ENCODE results near the gene GPC6.
"Not testable (repeated sequence)": the region's sequence is repeated elsewhere in the genome, so short reads cannot be mapped to it uniquely, and the experiment has no call there.

Gene GPC6

DNA sequence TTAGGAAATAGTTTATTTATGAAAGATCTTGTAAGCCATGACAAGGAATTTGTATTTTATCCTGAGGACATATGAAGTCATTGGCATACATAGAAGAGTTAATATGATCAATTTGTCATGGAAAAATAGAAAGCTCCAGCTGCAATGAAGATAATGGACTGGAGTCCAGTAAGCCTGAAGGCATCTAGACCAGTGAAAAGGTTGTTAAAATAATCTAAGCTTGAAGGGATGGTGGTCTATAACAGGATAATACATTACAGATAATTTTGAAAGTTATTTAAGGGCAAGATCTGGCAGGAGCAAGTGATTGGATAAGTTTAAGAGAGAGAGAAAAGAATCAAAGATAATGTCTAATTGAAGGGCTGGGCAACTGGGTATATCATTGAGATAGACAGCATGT lies 224.2 kb downstream of the GPC6 start:
- no peak for DNase-seq

DNA sequence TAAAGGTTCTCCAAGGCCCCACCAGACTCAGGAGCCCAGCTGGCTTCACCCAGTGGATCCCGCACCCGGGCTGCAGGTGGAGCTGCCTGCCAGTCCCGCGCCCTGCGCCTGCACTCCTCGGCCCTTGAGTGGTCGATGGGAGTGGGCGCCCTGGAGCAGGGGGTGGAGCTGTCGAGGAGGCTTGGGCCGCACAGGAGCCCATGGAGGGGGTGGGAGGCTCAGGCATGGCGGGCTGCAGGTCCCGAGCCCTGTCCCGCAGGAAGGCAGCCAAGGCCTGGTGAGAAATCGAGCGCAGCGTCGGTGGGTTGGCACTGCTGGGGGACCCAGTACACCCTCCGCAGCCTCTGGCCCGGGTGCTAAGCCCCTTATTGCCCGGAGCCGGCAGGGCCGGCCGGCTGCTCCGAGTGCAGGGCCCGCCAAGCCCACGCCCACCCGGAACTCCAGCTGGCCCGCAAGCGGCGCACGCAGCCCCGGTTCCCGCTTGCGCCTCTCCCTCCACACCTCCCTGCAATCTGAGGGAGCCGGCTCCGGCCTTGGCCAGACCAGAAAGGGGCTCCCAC lies 228.1 kb downstream of the GPC6 start:
- not testable (repeated sequence) for DNase-seq

DNA sequence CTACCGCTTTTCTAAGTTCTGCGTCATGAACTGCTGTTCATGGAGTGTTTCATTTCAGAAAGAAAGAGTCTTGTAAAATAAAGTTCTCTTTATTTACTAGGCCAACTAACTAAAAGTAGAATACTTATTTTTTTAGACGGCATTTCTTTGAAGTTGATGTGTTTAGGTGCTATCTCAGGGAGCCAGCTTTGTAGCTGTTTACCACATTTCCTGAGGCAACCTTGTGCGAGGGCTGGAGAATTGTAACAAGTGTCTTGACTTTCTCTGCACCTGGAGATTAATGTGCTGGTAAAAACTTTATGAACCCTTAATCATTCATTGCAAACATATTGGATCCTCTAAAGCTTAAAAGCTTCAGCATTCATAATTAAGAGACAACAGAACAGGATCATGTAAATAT lies 229.3 kb downstream of the GPC6 start:
- DNase-seq = no peak

DNA sequence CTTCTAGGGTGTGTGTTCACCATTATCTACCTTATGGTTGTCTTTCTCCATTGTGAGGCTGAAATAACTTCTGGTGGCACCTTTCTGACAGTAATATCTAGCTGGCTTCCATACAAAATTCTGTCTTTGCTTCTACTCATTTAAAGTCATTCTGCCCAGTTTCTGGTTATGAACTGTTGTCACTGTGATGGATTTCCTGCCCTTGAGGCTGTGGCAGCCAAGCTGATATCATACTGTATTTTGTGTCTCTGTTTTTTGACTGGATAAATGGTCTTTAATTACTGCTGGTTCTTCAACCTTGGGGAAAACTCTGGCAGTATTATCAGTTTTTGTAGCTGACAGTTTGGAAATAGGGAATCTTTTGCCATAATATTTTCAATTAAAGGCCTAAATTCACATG lies 233.4 kb downstream of the GPC6 start:
- no peak for DNase-seq

DNA sequence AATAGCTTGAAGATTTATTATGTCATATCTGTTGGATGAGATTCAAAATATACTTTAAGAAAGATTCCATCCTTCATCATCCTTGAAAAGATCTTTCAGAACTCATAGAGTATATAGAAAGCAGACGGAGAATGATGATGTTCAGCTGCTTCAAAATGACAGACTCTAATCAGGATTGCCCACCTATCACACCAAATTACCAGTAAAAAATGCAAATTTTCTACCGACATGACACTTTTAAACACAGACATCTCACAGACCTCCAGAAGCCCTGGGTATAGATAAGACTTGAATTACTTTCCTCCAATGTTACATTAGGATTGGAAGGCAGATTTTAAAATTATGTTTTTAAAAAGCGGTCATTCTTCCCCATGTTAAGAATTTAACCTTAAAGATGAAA lies 235.5 kb downstream of the GPC6 start:
- no peak for DNase-seq

DNA sequence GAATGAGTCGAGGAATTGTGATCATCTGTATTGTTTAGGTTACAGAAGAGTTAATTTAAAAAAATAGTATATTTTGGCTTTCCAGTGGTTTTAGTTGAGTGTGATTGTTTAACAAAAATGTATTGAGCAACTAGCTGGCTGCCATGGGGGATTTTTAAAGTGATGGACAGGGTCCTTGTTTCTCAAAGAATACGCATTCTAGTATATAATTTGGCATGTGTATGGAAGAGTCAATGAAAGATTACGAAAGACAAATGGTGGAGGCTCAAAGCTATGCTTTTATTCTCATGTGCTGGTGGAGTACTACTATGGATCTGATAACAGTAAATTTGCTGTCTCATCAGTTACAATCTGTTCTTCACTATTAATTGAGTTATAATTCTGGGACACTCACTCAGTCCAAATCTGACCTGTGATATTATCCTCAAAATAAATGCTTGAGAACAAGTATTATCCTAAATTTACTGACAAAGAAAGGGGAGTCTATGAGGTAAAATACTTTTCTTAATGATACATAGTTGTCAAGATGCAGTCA lies 240.0 kb downstream of the GPC6 start:
- no peak for DNase-seq

DNA sequence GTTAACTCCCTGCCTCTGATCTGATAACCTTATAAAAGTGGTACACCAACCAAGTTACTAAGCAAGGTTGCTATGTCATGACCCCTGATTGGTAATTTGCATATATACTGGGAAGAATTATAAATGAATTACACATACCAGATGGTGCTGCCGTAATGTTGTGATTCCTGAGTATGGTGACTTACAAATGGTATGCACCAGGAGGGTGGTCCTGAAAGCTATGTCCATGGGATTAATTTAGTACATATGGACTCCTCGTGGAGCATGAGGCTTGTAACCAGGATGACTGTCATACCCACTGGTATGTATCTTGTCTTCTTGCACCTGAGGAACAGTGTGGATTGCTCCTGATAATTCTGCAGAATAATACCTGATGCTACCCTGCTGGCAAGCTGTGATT lies 240.6 kb downstream of the GPC6 start:
- DNase-seq = no peak

DNA sequence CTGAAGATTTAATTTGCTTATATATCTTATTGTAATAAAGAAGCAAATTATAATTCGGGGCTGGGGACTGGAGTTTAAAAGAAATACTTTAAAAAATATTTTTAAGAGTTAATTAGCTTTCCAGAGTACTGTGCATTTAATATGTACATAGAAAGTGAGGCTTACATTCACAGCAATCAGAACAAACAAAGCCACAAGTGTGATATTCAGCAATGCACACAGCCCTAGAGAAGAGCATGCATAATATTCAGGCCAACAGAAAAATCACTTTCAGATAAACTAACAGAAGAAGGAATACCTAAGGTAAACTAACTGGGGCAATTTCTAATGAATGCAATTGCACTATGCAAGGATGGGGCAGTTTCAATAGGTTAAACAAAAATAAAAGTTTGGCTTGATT lies 241.8 kb downstream of the GPC6 start:
- no peak for DNase-seq

DNA sequence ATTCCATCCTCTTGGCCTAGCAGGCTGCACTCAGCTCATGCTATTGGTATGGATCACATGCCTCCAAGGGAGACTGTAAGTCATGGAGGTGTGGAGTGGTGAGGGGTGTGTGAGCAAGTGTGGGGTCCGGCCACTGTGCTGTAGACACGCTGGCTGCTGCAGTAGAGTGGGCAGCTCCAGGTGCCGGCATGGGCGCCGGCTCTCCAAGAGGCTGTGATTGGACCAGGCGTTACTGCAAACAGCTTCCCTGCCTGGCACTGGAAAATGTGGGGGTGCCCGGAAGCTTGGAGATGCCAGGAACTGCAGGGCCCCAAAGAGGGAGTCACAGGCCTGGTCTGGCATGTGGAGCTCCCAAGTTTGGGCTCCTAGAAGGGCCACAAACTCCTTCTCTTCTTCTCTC lies 245.7 kb downstream of the GPC6 start:
- no peak for DNase-seq

DNA sequence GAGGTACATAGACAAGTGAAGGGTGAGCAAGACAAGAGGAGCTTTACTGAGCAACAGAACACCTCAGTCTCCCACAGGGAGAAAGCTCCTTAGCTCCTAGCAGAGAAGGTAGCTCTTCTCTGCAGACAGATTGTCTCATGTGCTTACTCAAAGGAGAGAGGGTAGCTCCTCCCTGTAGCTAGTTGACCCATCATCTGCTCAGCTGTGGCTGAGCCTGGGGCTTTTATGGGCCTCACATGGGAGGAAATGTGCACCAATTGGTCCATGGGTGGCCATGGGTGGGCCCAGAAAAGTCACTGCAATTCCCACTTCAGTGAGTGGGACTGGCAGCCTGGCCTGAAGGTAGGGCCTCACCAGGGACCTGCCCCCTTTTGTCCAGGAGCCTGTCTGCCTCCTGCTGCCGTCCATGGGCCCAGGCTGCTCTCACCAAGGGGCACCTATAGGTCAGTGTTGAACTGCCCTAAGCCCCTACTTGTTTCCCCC lies 246.2 kb downstream of the GPC6 start:
- DNase-seq = no peak

DNA sequence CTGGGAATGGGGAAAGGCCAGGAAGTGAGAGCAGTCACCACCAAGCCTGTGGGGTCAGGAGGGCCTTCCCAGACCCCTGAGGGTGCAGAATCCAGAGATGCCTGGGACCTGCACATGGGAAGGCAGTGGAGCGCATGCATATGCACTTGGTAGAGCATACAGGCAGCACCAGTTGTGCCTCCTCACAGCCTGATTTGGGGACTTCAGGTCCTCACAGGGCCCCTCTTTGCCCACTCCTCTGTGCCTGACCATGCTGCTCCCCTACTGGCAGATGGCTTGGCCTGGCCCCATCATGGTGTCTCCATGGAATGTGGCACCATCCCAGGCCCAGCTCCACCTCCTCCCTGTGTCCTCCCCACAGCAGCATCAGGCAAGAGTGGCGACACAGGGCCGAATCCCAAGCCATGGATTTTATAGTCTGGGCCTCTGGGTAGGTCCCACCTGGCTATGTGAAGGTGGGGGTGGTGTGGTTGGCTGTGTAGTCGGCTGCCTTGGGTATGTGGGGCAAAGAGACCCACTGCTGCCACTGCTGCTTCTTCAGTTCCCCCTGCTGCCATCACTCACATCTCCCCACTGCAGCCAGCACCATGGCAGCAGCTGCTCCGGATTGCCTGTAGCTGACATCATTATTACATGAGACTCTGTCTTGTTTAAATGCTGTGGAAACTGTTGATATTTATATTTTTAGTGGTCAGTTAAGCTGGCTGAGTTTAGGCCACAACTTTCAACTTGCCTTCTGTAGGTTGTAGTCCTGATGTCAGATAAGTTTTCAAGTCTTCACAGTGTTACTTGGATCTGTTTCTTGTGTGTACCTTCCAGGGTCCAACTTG lies 247.0 kb downstream of the GPC6 start:
- no peak for DNase-seq

DNA sequence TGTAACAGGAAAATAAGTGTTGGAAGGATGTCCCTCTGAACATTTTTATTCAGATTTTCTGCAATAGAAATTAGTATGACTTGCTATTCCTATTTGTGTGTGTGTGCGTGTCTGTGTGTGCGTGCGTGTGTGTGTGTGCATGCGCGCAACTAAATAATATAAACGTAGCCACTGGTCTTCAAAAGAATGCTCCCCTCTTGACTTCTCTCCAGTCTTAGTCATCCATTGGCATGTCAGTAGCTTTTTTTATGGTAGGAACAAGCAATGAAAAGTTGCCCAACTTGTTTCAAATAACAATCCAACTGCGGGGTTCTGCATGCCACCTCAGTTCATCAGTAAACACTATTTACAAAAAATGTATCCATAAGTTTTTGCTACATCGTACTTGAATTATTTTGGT lies 249.6 kb downstream of the GPC6 start:
- no peak for DNase-seq

DNA sequence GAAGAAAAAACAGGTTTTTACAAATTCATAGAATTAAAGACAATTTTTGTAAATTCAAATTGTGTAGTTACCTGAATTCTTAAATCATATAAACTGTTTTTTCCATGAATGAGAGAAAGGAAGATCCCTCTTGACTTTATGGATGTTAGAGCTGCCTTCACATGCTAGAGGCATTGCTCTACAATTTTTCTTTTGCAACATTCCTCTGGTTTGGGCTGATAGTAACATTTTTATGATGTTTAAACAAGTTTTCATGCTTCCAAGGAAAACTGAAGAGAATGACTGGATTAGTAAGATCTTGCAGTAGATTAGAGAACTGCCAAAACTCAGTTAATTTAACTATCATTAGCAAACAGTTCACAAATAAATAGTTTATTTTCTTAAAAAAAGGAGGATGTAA lies 250.6 kb downstream of the GPC6 start:
- no peak for DNase-seq

DNA sequence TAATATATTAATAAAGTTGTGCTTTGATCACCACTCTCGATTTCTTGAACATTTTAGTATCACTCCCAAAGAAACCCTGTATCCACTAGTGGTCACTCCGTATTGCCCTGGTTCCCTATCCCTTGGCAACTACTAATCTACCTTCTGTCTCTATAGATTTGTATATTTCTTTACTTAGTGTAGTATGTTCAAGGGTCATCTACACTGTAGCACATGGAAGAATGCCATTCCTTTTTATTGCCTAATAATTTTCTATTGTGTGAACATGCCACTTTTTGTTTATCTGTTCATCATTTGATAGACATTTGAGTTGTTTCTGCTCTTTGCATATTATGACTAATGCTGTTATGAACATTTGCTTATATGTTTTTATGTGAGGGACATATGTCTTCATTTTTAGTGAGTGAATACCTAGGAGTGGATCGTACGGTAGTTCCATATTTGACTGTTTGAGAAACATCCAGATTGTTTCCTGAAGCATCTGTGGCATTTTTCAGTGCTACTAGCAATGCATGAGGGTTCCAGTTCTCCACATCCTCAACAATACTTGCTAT lies 254.0 kb downstream of the GPC6 start:
- DNase-seq = no peak

DNA sequence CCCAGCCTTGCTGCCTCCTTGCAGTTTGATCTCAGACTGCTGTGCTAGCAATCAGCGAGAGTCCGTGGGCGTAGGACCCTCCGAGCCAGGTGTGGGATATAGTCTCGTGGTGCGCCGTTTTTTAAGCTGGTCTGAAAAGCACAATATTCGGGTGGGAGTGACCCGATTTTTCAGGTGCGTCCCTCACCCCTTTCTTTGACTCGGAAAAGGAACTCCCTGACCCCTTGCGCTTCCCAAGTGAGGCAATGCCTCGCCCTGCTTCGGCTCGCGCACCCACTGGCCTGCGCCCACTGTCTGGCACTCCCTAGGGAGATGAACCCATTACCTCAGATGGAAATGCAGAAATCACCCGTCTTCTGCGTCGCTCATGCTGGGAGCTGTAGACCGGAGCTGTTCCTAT lies 269.5 kb downstream of the GPC6 start:
- DNase-seq = not testable (repeated sequence)

DNA sequence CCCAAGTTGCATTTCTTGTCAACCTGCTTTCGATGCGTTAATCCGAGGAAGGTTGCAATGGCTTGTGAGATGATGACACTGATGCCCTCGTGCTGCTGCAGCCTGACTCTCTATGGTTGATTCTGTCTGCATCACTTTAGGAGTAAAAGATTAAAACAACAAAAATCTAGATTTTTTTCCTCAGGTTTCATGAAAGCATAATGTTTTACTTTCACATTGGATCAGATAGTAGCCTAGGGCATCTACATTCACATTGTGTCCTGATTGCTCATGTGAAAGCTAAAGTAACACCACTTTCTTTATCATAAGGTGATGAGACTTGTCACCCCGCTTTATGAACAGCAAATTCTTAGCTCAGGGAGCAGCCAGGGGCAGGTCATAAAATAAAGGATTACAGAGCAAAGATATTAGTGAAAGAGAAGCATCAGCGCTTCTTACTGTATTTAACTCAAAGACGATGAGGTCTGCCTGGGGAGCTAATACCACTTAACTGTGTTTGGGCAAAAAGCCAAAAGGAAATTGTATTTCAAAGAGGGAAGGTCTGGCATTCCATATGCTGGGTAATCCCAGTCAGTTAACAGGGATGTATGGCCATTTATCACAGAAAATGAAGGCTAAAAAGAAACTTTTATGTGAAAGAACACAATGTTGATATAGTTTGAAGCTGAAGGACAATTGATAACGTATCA lies 270.5 kb downstream of the GPC6 start:
- DNase-seq = peak; percentile 31

DNA sequence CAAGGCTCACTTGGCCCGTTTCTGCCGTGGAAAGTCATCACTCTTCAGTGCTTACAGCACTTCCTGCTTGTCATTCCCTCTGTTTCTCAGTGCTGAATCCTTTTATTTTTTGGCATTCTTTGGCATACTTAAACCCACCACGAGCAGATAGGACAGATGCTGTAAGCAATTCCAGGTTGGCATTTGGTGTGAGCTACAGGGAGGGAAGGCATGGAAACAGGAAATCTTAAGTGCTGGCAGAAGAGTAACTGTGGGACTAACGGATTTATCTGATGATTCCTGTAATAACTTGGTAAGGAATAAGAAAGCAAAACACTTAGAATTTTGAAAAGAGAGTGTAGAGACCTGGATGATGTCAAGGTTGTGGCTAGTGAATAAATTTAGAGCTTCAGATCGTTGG lies 273.4 kb downstream of the GPC6 start:
- no peak for DNase-seq

DNA sequence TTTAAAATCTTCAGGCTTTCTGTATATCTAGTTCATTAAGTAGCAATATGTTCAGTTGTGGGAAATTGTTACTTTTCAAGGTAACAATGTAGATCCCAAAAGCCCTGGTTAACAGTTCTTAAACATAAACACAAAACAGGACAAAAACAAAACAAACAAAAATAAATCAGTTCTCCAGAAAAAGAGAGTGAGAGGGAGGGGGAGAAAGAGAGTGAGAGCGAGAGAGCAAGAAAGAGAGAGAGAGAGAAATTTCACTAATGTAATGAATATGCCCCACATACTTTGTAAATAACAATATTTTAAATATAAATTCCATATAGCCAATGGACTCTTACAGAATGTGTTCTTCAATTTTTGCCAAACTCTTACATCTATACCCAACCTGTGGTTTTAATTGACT lies 275.5 kb downstream of the GPC6 start:
- DNase-seq = no peak

DNA sequence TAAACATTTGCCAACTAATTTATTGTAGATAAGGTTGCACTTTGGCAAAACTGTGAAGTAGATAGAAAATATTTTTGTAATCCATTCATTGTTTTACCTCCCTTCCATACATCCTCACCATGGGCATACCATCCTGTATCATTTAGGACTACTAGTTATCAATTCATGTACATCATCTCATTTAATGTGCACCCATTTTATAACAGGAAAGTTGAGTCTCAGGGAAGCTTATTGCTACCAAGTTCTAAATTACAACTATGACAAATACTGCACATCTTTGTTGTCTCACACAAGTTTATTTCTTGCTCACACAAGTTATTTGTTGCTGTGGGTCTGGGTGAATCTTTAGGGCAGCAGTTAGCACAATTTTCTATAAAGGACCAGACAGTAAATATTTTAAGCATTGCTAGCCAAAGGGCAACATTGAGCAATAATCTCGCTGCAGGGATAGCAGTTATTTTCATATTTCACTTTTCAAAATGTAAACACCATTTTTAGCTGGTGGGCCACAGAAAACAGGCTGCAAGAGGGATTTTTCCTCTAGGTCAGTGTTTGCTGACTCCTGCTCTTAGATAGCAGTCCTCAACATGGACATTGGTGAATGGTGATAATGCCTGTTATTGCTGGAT lies 276.5 kb downstream of the GPC6 start:
- no peak for DNase-seq

DNA sequence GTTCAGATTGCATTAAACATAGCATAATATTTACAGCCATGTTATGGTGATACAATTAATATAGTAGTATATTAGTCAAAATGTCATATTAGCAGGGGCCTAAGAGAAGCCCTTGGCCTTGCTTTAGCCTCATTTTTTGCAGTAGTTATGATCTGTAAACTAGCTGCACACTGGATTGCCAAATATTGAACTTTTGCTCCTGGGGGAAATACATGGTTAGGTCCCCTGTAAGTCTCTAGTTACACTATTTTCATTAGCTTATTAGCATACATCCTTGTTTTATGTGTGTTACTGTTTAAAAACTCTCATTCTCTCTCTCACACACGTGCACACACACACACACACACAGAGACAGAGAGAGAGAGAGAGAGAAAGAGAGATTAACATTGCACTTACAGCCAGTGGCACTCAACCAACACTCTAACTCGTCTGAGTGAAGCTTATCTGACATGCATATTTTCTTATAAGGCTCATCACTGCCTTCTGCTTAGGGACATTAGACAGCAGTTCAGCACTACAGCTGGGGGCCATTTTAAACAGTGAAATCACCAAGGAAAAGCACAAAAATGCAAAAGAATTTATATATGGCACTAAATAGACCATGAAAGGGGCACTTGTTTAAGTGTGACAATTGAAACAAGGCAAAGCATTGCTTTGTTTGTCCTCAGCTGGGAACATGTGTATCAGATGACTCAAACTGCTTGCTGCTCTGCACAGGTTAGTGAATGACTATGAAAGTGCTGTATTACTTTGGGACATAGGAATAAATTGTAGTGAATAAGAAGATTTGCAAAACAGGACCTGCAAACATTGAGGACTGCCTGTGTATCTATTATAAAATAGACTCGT lies 278.7 kb downstream of the GPC6 start:
- no peak for DNase-seq

DNA sequence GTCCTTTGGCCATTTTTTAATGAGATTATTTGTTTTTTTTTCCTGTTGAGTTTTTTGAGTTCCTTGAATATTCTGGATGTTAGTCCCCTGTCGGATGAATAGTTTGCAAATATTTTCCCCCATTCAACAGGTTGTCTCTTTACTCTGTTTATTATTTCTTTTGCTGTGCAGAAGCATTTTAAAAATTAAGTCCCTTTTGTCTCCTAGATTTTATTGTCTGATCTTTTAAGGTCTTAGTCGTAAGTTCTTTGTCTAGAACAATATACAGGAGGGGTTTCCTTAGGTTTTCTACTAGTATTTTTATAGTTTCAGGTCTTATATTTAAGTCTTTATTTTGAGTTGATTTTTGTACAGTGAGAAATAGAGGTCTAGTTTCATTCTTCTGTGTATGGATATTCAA lies 284.4 kb downstream of the GPC6 start:
- DNase-seq = no peak

DNA sequence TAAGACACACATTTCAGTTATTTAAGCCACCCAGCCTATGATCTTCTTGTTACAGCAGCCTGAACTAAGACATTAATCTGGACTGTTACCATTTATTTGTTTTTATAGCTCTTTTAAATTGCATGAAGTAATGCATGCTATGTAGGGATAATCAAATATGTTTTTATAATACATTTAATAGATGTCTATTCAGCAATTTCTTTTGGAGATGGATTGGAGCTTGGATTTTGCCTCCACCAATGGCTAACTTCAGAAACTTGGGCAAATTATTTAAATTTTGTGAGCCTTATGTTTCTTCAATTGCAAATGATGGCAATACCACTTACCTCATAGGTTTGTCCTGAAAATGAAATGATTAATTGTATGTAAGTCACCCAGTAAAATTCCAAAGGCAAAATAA lies 288.7 kb downstream of the GPC6 start:
- no peak for DNase-seq

Measured in NCI-H187 treated with DMSO at 0.1 percent for 48 hours (cell line).